GM18511 (cell line): ENCODE measurements around the gene CPA1.

Experiments used
- ATAC-seq: cut with Tn5 transposase; IDR thresholded peaks from one replicate; pipeline ENCODE4 v1.9.1; 2021; ENCODE audit warnings: mild to moderate bottlenecking, moderate library complexity; ENCODE audit not compliant: unreplicated experiment

Gene CPA1

GRCh38 chr7:130379921-130380860, at the start of gene CPA1:
Gene CPA1 (plus strand): TSS chr7:130380494. CDS start chr7:130380521, 27 bp downstream.
- ATAC-seq = no peak

DNA sequence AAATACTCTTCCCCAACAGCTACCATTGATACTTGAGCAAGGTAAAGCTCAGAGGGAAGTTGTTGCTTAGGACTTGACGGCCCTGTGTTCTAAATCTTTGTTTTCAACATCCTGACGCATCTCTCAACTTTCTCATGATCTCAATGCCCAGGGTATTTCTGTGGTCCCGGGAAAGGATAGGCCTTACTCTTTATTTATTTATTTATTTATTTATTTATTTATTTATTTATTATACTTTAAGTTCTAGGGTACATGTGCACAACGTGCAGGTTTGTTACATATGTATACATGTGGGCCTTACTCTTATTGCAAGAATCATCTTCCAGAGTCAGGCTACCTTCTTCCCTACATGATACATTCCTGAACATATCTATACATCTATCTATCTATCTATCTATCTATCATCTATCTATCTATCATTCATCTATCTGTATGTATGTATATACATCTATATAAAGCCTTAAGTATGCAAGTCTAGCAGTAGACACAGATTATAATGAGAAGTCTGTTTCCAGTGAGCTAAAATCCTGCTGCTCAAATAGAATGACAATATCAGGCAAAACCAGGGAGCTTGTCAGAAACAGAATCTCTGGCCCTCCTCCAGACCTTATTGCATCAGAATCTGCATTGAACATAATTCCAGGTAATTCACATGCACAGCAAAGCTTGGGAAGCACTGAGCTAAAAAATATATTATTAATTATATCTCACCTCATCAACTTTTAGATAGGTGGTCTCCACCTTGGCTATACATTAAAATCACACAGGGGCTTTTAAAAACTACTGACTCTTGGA, 47.8 kb upstream of the CPA1 start:
- no peak for ATAC-seq

GRCh38 chr7:130333832-130334231, 46.5 kb upstream of the CPA1 start:
- ATAC-seq = no peak

DNA sequence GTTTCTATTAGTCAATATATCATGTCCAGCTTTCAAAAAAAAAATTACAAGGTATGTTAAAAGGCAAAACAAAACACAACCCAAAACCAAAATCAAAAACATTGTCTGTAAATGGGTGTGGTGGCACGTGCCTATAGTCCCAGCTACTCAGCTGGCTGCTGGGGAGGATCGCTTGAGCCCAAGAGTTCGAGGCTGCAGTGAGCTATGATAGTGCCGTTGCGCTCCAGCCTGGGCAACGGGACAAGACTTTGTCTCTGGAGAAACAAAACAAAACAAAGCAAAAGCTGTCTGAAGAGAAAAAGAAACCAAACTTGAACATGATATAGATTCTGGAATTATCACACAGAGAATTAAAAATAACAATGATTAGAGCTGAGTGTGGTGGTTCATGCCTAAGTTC, 46.0 kb upstream of the CPA1 start:
- ATAC-seq = no peak

GRCh38 chr7:130337410-130337971, 42.8 kb upstream of the CPA1 start:
- no peak for ATAC-seq

- no peak for ATAC-seq
These were observed 42.1 kb upstream of the CPA1 start for GRCh38 chr7:130338233-130338632.

DNA sequence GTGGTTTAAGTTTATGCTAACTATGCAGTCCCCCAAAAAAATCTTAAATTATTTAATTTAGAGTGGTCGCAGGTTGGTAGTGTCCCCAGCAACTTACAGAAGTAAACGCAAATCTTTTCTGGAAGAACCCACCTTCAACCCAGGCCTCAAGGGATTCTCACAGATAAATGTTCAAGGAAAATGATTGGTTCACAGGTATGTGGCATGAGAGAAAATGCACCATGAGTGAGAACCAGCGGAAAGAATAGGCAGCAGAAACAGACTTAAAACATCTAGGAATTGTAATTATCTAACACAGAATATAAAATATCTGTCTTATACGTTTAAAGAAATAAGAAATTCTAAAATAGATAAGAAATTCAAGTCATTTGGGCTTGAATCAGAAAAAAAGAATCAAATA, 38.4 kb upstream of the CPA1 start:
- no peak for ATAC-seq

- no peak for ATAC-seq
These were observed 37.5 kb upstream of the CPA1 start for GRCh38 chr7:130342701-130343380.

GRCh38 chr7:130344271-130344866, 35.9 kb upstream of the CPA1 start, which contains the start of gene CPA5:
Gene CPA5 (plus strand): TSS chr7:130344816. CDS start chr7:130346486, 1,670 bp downstream.
- ATAC-seq = no peak

GRCh38 chr7:130345136-130345535, 35.2 kb upstream of the CPA1 start:
- ATAC-seq = no peak

- ATAC-seq = no peak
These were observed 34.6 kb upstream of the CPA1 start for GRCh38 chr7:130345725-130346124.

GRCh38 chr7:130346177-130346905, 34.0 kb upstream of the CPA1 start:
- ATAC-seq = no peak

GRCh38 chr7:130346941-130347340, 33.4 kb upstream of the CPA1 start:
- ATAC-seq = no peak

GRCh38 chr7:130349911-130350782, 30.1 kb upstream of the CPA1 start:
- no peak for ATAC-seq

GRCh38 chr7:130350945-130351790, 29.1 kb upstream of the CPA1 start:
- no peak for ATAC-seq

- ATAC-seq = no peak
These were observed 28.6 kb upstream of the CPA1 start for GRCh38 chr7:130351791-130352090.

- no peak for ATAC-seq
These were observed 27.9 kb upstream of the CPA1 start for GRCh38 chr7:130352194-130353074.
